HCT116 (cell line): ENCODE measurements around the gene C5orf24. TPM values are rescaled to one million over a fixed set of nuclear protein-coding genes. Genes with fewer than 3 reads are reported as not detected.

Experiments used
- ATAC-seq: fragments of 200-7000 bp; cut with Tn5 transposase; 2 replicates; pipeline ENCODE4 v1.9.1; 2020; ENCODE audit warnings: mild to moderate bottlenecking, moderate library complexity
- BruUV-seq: library from RNA; stranded (reverse); fragments of 400-500 nt; replicated peaks from 2 replicates; lab custom pipeline; 2021; lab: Mats Ljungman, UMichigan
- CTCF ChIA-PET: fragments of 300-600 bp; sonication (Branson Sonifier 250); formaldehyde crosslinking; loops from one replicate; lab custom pipeline; 2021; ENCODE audit warnings: antibody characterized with exemption; lab: Charles Lee
- POLR2A ChIA-PET: fragments of 300-600, 350-600 bp; sonication (Branson Sonifier 250); formaldehyde crosslinking; loops from one replicate; lab custom pipeline; 2021; ENCODE audit warnings: antibody characterized with exemption; lab: Charles Lee
- RAD21 ChIA-PET, 2 experiments: fragments of 300-600 bp; sonication (Branson Sonifier 250); formaldehyde crosslinking; loops; one replicate each; lab custom pipeline; 2023; ENCODE audit warnings: low total read pairs in 2 of 2; ENCODE audit not compliant: uncharacterized antibody in 2 of 2, unreplicated experiment in 2 of 2, low non-redundant PET in 1 of 2; lab: Charles Lee
- DNase-seq: peaks from one replicate; pipeline ENCODE4 v3.0.0-alpha.2; 2010; ENCODE audit warnings: low read depth, low spot score
- H2AFZ ChIP-seq: fragments of 200-600 bp; shearing (Covaris generic), sonication (generic); 2 replicates; pipeline ENCODE4 v1.6.1; 2017; ENCODE audit warnings: low read depth, mixed run types, mixed read lengths, antibody characterized with exemption, low read length; ENCODE audit not compliant: poor library complexity, severe bottlenecking
- H3K27ac ChIP-seq: 2 replicates; pipeline ENCODE4 v1.5.1; 2012; ENCODE audit warnings: low read depth, low read length
- H3K27me3 ChIP-seq: fragments of 200-600 bp; sonication (generic); 2 replicates; pipeline ENCODE4 v1.6.1; 2016; ENCODE audit warnings: mixed run types, low read length, mixed read lengths; ENCODE audit not compliant: insufficient read depth
- H3K36me3 ChIP-seq, 2 experiments: fragments of 200-500 bp in 1 of 2; fragments of 200-600 bp in 1 of 2; sonication (Bioruptor generic) in 1 of 2; sonication (generic) in 1 of 2; 2 replicates each; pipeline versions ENCODE4 v1.5.1 to v1.6.1; 2014 to 2016; ENCODE audit warnings: low read length in 2 of 2, inconsistent platforms in 1 of 2, mixed read lengths in 1 of 2, mixed run types in 1 of 2; ENCODE audit not compliant: insufficient read depth in 2 of 2, control insufficient read depth in 1 of 2
- H3K4me1 ChIP-seq, 2 experiments: fragments of 200-600 bp in 1 of 2; sonication (generic) in 1 of 2; 2 replicates each; pipeline versions ENCODE4 v1.5.1 to v1.6.1; 2012 to 2017; ENCODE audit warnings: low read length in 2 of 2, inconsistent platforms in 1 of 2, mild to moderate bottlenecking in 1 of 2, mixed read lengths in 1 of 2, mixed run types in 1 of 2, moderate library complexity in 1 of 2; ENCODE audit not compliant: insufficient read depth in 2 of 2, control insufficient read depth in 1 of 2
- H3K4me2 ChIP-seq: fragments of 200-600 bp; sonication (generic); 2 replicates; pipeline ENCODE4 v1.6.1; 2017; ENCODE audit warnings: mixed run types, low read length, mixed read lengths
- H3K4me3 ChIP-seq, 2 experiments: fragments of 200-600 bp in 1 of 2; sonication (generic) in 1 of 2; replicated peaks in 1 of 2; 2 replicates each; pipeline ENCODE4 v1.5.1; 2011 to 2016; ENCODE audit warnings: low read length in 2 of 2, control low read depth in 1 of 2, low read depth in 1 of 2, mild to moderate bottlenecking in 1 of 2, mixed read lengths in 1 of 2, mixed run types in 1 of 2
- H3K79me2 ChIP-seq: fragments of 200-600 bp; sonication (generic); 2 replicates; pipeline ENCODE4 v1.6.1; 2017; ENCODE audit warnings: mild to moderate bottlenecking, mixed run types, low read length, moderate library complexity, mixed read lengths; ENCODE audit not compliant: insufficient read depth
- H3K9ac ChIP-seq: fragments of 200-600 bp; sonication (generic); 2 replicates; pipeline ENCODE4 v1.6.1; 2016; ENCODE audit warnings: low read length, mixed read lengths
- H3K9me2 ChIP-seq: fragments of 200-600 bp; sonication (generic), shearing (Covaris generic); 2 replicates; pipeline ENCODE4 v1.6.1; 2017; ENCODE audit warnings: mixed run types, mild to moderate bottlenecking, moderate library complexity; ENCODE audit not compliant: insufficient read depth
- H3K9me3 ChIP-seq, 2 experiments: fragments of 200-500 bp in 1 of 2; fragments of 200-600 bp in 1 of 2; sonication (Bioruptor generic) in 1 of 2; sonication (generic) in 1 of 2; 2 replicates each; pipeline ENCODE4 v1.6.1; 2014 to 2017; ENCODE audit warnings: low read length in 2 of 2, mixed read lengths in 2 of 2, inconsistent platforms in 1 of 2, low read depth in 1 of 2, mild to moderate bottlenecking in 1 of 2, mixed run types in 1 of 2, moderate library complexity in 1 of 2; ENCODE audit not compliant: control insufficient read depth in 1 of 2, insufficient read depth in 1 of 2
- H4K20me1 ChIP-seq: fragments of 200-600 bp; sonication (generic), shearing (Covaris generic); 2 replicates; pipeline ENCODE4 v1.6.1; 2017; ENCODE audit warnings: mixed run types, mild to moderate bottlenecking, moderate library complexity; ENCODE audit not compliant: insufficient read depth
- CBX3 ChIP-seq: IDR thresholded peaks from 2 replicates; pipeline ENCODE4 v1.6.1; 2012; ENCODE audit warnings: low read depth
- EGR1 ChIP-seq: IDR thresholded peaks from 2 replicates; pipeline ENCODE4 v1.6.1; 2012; ENCODE audit warnings: low read depth
- ELF1 ChIP-seq: IDR thresholded peaks from 2 replicates; pipeline ENCODE4 v1.6.1; 2012; ENCODE audit warnings: low read depth, borderline replicate concordance
- FOSL1 ChIP-seq: IDR thresholded peaks from 2 replicates; pipeline ENCODE4 v1.6.1; 2012; ENCODE audit warnings: low read depth
- JUND ChIP-seq: IDR thresholded peaks from 2 replicates; pipeline ENCODE4 v1.6.1; 2012
- POLR2A ChIP-seq: IDR thresholded peaks from 2 replicates; pipeline ENCODE4 v1.7.0; 2011; ENCODE audit warnings: borderline replicate concordance; ENCODE audit not compliant: insufficient read depth, insufficient read length; ENCODE audit errors: extremely low read depth
- POLR2AphosphoS5 ChIP-seq: IDR thresholded peaks from 2 replicates; pipeline ENCODE4 v1.6.1; 2011; ENCODE audit warnings: mild to moderate bottlenecking, low read depth, low read length, moderate library complexity
- SIN3A ChIP-seq: IDR thresholded peaks from 2 replicates; pipeline ENCODE4 v1.6.1; 2012; ENCODE audit warnings: low read depth
- SP1 ChIP-seq: IDR thresholded peaks from 2 replicates; pipeline ENCODE4 v1.6.1; 2012; ENCODE audit warnings: low read depth
- SRF ChIP-seq: IDR thresholded peaks from 2 replicates; pipeline ENCODE4 v1.6.1; 2012; ENCODE audit warnings: low read depth
- YY1 ChIP-seq: IDR thresholded peaks from 2 replicates; pipeline ENCODE4 v1.6.1; 2011; ENCODE audit warnings: low read length, low read depth, moderate library complexity, mild to moderate bottlenecking; ENCODE audit not compliant: insufficient replicate concordance; ENCODE audit errors: extremely low read depth
- intact Hi-C: fragments of 100-400 bp; cut with micrococcal nuclease; formaldehyde crosslinking; loops from 2 replicates; pipeline ENCODE4 v1.10.0; 2022
- total RNA-seq: library from RNA; stranded (reverse); gene quantifications from one replicate; pipeline ENCODE4 v1.2.1, GENCODE V29; 2021; ENCODE audit not compliant: unreplicated experiment
- TF ChIP-seq, protein P1 (sequence below), 3 experiments: fragments of 200-600 bp in 1 of 3; sonication (generic) in 1 of 3; IDR thresholded peaks in 2 of 3; conservative IDR thresholded peaks in 1 of 3; 2 replicates each; pipeline ENCODE4 v1.5.1; 2012 to 2017; ENCODE audit warnings: low read depth in 2 of 3, low read length in 2 of 3, antibody characterized with exemption in 1 of 3, borderline replicate concordance in 1 of 3, control low read depth in 1 of 3, mild to moderate bottlenecking in 1 of 3, mixed read lengths in 1 of 3, mixed run types in 1 of 3, moderate library complexity in 1 of 3; ENCODE audit not compliant: insufficient read depth in 1 of 3
- TF ChIP-seq, protein P2 (sequence below): IDR thresholded peaks from 2 replicates; pipeline ENCODE4 v1.6.1; 2011; ENCODE audit warnings: mild to moderate bottlenecking, low read length, moderate library complexity; ENCODE audit not compliant: insufficient replicate concordance; ENCODE audit errors: extremely low read depth
- TF ChIP-seq, protein P3 (sequence below): IDR thresholded peaks from 2 replicates; pipeline ENCODE4 v1.6.1; 2012
- TF ChIP-seq, protein P4 (sequence below): IDR thresholded peaks from 2 replicates; pipeline ENCODE4 v1.6.1; 2012

Gene C5orf24
- total RNA-seq, 1 experiment from 2014 or later: 46.9 TPM

DNA sequence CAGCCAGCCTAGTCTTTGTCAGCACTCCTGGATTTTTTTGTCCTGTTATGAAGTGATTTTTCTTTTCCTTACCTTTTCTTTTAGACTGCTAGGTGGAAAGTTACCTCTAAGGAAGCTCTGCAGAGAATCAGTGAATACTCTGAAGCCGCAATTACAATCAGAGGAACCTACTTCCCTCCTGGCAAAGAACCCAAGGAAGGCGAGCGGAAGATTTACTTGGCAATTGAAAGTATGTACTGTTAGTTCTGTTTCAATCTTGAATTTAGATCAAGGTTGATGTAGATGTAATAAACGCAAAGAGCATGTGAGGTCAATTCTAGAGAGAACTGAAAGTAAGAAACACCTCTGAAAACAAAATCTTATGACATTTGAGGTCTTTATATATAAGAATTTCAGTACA lies 27.0 kb upstream of the C5orf24 start:
- DNase-seq: no peak
- Histone ChIP-seq H2AFZ (no peak overlapping the region), H3K4me2 (no peak overlapping the region), H3K27ac (no peak overlapping the region), H3K4me3 (no peak overlapping the region), H3K9me3 (no peaks in the 10 kb centered on the region), H3K4me1 (no peaks in the 10 kb centered on the region), H4K20me1 (peaks cover 4% of the 10 kb centered on the region; the same call in 1 of the 2 replicates), H3K27me3 (no peaks in the 10 kb centered on the region), H3K79me2 (peaks cover 5% of the 10 kb centered on the region; the same call in 1 of the 2 replicates), H3K36me3 (peaks cover 46 to 63% of the 10 kb centered on the region in 2 experiments), H3K9me2 (no peaks in the 10 kb centered on the region), H3K9ac (no peak overlapping the region)
- RAD21 ChIA-PET: no interaction called here
- no TSS peak for BruUV-seq
- intact Hi-C loops: no loop called here
- CTCF ChIA-PET: no interaction called here
- ATAC-seq: no peak
- TF ChIP-seq YY1 (no peak), EGR1 (no peak), POLR2AphosphoS5 (no peak), JUND (no peak)
- POLR2A ChIA-PET: no interaction called here

DNA sequence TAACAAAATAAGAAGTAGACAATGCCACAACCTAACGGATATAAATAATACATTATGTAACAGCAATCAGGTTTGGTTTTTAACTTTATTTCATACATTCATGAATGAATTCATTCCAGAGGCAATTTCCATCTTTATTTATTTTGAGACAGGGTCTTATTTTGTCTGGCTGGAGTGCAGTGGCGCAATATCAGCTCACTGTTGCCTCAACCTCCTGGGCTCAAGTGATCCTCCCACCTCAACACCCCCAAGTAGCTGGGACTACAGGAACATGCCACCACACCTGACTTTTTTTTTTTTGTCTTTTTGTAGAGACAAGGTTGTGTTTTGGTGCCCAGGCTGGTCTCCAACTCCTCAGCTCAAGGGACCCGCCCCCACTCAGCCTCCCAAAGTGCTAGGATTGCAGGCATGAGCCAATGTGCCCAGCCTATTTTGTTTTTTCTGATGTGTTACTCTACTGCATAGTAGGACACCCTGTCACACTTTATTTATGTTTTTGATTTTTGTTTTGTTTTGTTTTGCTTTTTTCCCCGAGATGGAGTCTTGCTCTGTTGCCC lies 26.3 kb upstream of the C5orf24 start:
- H3K4me3 ChIP-seq: no peak overlapping the region
- no peaks in the 10 kb centered on the region for H3K4me1 ChIP-seq
- no peak overlapping the region for H3K9ac ChIP-seq
- ChIA-PET RAD21 (no interaction called here), POLR2A (no interaction called here)
- intact Hi-C loops: no loop called here
- no peaks in the 10 kb centered on the region for H3K27me3 ChIP-seq
- peaks cover 4% of the 10 kb centered on the region; the same call in 1 of the 2 replicates for H4K20me1 ChIP-seq
- no peak for DNase-seq
- H3K4me2 ChIP-seq: no peak overlapping the region
- H3K79me2 ChIP-seq: peaks cover 3% of the 10 kb centered on the region; the same call in 1 of the 2 replicates
- H3K36me3 ChIP-seq: peaks cover 46 to 60% of the 10 kb centered on the region in 2 experiments
- TF ChIP-seq, protein P1, sequence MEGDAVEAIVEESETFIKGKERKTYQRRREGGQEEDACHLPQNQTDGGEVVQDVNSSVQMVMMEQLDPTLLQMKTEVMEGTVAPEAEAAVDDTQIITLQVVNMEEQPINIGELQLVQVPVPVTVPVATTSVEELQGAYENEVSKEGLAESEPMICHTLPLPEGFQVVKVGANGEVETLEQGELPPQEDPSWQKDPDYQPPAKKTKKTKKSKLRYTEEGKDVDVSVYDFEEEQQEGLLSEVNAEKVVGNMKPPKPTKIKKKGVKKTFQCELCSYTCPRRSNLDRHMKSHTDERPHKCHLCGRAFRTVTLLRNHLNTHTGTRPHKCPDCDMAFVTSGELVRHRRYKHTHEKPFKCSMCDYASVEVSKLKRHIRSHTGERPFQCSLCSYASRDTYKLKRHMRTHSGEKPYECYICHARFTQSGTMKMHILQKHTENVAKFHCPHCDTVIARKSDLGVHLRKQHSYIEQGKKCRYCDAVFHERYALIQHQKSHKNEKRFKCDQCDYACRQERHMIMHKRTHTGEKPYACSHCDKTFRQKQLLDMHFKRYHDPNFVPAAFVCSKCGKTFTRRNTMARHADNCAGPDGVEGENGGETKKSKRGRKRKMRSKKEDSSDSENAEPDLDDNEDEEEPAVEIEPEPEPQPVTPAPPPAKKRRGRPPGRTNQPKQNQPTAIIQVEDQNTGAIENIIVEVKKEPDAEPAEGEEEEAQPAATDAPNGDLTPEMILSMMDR (IDR thresholded peaks at IDR 0.05 in 2 of 3, conservative IDR thresholded peaks at IDR 0.05 in 1 of 3; ENCODE audit: borderline replicate concordance in 1 of 3, insufficient read depth in 1 of 3, low read depth in 2 of 3, low read length in 2 of 3): no peak
- TF ChIP-seq, protein P2, sequence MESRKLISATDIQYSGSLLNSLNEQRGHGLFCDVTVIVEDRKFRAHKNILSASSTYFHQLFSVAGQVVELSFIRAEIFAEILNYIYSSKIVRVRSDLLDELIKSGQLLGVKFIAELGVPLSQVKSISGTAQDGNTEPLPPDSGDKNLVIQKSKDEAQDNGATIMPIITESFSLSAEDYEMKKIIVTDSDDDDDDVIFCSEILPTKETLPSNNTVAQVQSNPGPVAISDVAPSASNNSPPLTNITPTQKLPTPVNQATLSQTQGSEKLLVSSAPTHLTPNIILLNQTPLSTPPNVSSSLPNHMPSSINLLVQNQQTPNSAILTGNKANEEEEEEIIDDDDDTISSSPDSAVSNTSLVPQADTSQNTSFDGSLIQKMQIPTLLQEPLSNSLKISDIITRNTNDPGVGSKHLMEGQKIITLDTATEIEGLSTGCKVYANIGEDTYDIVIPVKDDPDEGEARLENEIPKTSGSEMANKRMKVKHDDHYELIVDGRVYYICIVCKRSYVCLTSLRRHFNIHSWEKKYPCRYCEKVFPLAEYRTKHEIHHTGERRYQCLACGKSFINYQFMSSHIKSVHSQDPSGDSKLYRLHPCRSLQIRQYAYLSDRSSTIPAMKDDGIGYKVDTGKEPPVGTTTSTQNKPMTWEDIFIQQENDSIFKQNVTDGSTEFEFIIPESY: no peak
- TF ChIP-seq, protein P3, sequence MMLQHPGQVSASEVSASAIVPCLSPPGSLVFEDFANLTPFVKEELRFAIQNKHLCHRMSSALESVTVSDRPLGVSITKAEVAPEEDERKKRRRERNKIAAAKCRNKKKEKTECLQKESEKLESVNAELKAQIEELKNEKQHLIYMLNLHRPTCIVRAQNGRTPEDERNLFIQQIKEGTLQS: no peak
- no peak for TF ChIP-seq YY1
- TF ChIP-seq SIN3A: no peak
- no peak for TF ChIP-seq POLR2A
- TF ChIP-seq FOSL1: no peak
- TF ChIP-seq CBX3: no peak
- no peak for TF ChIP-seq ELF1
- no peak for TF ChIP-seq SP1
- no peak for TF ChIP-seq SRF
- TF ChIP-seq, protein P4, sequence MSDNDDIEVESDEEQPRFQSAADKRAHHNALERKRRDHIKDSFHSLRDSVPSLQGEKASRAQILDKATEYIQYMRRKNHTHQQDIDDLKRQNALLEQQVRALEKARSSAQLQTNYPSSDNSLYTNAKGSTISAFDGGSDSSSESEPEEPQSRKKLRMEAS: no peak
- TF ChIP-seq EGR1: no peak
- TF ChIP-seq, all 23 proteins: peak for 0
- Histone ChIP-seq H3K9me3 (no peaks in the 10 kb centered on the region), H2AFZ (no peak overlapping the region), H3K9me2 (no peaks in the 10 kb centered on the region), H3K27ac (no peak overlapping the region)
- no TSS peak for BruUV-seq
- no peak for ATAC-seq
- CTCF ChIA-PET: no interaction called here
